ENCODE measurements around the gene DAGLA.

GRCh38 chr11:61700720-61701119, 20.5 kb downstream of the DAGLA start:
- TF ChIP-seq, protein P1, sequence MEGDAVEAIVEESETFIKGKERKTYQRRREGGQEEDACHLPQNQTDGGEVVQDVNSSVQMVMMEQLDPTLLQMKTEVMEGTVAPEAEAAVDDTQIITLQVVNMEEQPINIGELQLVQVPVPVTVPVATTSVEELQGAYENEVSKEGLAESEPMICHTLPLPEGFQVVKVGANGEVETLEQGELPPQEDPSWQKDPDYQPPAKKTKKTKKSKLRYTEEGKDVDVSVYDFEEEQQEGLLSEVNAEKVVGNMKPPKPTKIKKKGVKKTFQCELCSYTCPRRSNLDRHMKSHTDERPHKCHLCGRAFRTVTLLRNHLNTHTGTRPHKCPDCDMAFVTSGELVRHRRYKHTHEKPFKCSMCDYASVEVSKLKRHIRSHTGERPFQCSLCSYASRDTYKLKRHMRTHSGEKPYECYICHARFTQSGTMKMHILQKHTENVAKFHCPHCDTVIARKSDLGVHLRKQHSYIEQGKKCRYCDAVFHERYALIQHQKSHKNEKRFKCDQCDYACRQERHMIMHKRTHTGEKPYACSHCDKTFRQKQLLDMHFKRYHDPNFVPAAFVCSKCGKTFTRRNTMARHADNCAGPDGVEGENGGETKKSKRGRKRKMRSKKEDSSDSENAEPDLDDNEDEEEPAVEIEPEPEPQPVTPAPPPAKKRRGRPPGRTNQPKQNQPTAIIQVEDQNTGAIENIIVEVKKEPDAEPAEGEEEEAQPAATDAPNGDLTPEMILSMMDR (IDR thresholded peaks at IDR 0.05), result no peak
- TF ChIP-seq POLR2A (IDR thresholded peaks at IDR 0.05), result no peak
